Stimulated activated CD8-positive, alpha-beta memory T cell treated with anti-CD3 and anti-CD28 coated beads, Interleukin-4, amount 100 ng/mL, for 1 hour (primary cell): ENCODE results near the gene GLMP.

Source experiments
- DNase-seq, 2 donors: peaks; one replicate each; pipeline ENCODE4 v3.0.0-alpha.2; 2020; ENCODE audit warnings: low read depth in 2 of 2, low spot score in 1 of 2

Gene GLMP

DNA sequence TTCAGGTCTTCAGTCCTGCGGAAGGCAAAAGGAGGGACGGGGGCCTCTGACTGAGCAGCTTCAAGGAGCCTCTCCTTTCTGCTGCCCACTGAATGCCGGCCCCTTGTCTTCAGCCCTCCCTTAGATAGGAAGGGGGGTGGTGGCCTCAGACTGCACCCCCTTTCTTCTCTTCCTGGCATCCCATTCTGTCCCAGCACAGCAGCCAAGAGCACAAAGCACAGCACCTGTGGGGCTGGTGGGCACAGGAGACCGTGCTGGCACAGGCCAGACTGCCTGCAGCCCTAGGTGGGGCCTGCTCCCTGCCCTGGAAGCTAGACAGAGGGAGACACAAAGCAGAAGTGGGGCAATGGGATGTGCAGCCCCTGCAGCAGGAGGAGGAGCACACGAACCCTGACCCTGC lies 45.9 kb downstream of the GLMP start:
- no peak for DNase-seq

- DNase-seq = no peak
Measured at GRCh38 chr1:156248323-156248683, 47.2 kb downstream of the GLMP start.

DNA sequence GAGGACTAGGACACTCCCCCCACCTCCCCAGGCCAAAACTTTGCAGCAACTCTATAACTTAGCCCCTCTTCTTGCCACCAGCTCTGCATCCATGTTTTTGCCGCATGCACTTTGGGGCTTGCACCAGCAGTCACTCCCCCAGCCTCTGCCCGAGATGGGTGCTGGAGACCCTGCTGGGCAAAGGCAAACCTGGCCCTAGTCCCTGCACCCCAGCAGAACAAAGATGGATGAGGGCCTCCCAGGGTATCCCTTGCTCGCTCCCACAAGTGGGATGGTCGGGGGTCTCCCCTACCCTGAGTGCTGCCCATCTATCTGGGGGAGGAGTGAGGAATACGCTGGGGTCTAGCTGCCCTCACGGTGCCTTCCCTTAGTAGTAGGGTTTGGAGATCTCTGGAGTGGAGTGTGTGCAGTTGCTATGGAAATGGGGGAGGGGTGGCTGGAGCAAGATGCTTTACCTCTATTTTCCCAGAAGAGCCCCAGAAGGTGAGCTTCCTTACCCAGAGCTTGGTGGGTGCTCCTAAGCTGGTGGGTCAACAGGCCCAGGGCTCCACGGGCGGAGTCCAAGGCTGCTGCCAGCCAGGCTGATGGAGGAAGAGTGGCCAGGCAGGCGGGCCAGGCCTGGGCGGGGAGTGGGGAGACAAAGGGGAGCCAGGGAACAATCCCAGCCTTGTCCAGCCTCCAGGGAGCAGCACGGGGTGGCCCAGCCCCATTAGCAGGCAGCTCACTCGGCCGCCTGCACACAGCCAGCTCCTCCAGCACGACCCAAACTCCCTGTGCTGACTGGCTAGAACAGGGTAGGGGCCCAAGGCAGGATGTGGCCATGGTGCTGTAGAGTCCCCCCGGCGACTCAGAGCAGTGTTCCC lies 47.8 kb downstream of the GLMP start, which contains the start of gene PAQR6:
Gene PAQR6 (minus strand): TSS at position 597 of the 863 bp plus-strand sequence. CDS start 1,325 bp downstream, outside the sequence.
- no peak for DNase-seq

DNA sequence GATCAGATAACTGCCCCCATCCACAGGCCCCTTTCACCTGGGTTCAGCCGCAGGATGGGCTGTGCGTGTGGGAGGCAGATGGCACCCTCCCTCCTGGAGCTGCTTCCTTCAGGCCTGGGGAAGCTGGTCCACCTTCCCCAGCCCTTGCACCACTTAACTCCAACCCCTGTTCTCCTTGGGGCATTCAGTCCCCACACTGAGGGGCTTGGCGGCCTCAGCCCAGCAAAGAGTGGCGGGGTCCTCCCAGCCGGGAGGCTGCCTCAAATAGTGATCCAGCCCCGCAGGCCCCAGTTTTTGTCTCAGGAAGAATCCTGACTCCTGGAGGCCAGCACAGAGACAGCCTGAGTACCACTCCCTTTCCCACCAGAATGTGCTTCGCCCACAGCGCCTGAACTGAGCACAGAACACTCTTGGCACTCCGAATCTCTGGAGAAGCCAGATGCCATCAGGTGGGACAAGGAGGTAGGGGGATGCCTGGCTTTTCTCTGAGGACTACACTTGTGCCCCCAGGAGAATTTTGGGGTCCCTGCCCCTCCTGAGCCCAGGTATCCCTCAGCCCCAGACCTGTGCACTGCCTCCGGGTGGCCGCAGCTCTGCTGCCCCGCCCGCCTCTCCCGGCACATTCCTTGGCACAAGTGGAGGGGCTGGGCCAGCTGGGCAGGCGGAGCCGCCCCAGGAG lies 48.6 kb downstream of the GLMP start:
- DNase-seq = no peak

- no peak for DNase-seq
Measured at GRCh38 chr1:156246241-156246780, 49.2 kb downstream of the GLMP start.

DNA sequence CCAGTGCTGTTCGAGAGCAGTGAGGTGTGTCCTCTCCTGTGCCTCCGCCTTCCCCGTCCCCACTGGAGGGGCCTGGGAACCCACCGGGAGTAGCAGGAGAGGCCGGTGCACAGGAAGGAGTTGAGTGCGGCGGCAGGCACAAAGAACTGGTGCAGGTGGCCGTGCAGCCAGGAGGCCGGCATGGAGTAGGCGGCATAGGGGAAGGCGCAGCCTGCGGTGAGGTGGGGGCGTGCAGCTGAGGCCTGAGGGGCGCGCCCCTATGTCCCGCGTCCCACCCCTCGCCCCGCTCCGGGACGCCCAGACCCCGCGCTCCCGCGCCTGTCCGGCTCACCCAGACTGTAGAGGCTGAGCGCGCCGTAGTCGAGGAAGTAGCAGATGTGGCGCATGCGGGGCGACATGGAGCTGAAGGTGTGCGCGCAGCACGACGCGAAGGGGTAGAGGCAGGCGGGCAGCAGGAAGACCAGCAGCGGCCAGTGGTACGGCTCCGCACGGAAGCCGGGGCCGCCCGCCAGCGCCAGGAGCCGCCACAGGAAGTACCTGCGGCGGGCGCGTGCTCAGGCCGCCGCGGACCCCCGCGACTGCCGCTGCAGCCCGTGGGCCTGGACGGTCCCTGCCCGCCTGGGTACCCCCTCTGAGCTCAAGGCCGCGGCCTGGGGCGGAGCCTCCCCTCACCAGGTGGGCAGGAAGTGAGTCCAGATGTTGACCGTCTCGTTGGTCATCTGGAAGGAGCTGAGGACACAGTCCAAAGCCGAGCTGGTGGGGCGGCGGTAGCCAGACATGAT lies 49.8 kb downstream of the GLMP start:
- no peak for DNase-seq

GRCh38 chr1:156244712-156245111 lies 50.8 kb downstream of the GLMP start:
- DNase-seq = no peak

DNA sequence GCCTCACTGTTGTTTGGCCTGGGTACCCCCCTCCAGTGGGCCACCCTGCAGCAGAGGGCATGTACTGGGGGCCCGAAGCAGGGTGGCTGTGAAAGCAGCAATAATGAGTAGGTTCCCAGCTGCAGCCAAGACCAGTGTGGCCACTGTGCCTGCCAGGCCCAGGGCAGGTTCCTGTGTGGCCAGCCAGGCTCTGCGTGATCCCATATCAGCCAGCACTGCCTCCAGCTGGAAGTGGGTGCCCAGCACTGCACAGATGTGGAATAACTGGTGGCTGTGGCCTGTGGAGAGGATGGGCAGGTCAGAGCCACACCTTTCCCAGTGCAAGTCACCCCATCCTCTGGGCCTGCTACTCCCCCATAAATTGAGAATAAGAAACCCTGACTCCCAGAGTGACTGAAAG lies 51.4 kb downstream of the GLMP start:
- no peak for DNase-seq

- no peak for DNase-seq
Measured at GRCh38 chr1:156242738-156243137, 52.7 kb downstream of the GLMP start.
